Measurements from ENCODE around the gene DUOX1.
A peak's percentile ranks its signal among the peaks of the same experiment; 100 is the strongest.

DNA sequence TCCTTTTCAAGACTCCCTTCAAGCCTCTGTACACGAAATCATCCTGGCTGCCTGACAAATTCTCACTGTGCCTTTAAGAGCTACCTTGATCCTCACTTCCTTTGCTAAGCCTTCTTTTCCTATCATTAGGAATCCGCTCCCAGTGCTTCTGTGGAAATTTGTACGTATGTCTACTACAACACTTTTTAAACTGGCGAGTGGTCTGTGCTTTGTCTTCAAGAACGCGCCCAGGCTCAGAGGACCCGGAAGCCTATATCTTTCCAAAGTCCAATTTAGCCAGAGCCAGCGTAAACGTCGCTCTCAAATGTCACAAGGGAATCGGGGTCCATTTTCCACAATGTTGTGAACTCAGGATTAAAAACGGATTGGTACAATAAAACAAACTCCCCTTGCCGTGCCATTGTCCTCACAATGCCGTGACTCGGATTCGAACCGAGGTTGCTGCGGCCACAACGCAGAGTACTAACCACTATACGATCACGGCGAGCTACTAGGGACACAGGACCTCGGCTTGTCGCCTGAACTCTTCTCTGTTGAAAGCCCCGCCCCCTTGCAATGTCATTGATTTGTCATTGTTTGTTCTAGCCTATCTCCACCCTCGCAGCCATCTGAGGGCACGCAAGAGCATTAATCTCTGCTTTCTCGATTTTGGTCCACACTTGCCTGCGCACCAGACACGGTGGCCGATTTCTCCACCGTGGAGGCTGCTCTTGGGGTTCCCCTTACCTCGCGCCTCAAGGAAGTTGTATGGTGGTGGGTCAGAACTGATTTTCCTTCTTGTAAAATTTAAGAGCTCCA lies 70.4 kb downstream of the DUOX1 start:
- no peak for TF ChIP-seq YY1 (IDR thresholded peaks at IDR 0.05; ENCODE audit: low read depth)
- TF ChIP-seq CREB1 (IDR thresholded peaks at IDR 0.05; ENCODE audit: low read depth), result 0 out of 2 replicates have a peak, but pooled peaks have one; percentile 32
- TF ChIP-seq TCF12 (IDR thresholded peaks at IDR 0.05; ENCODE audit: low read depth), result peak; percentile 36; the same call in 1 of the 2 replicates
- peak; percentile 17; the same call in 1 of the 2 replicates for TF ChIP-seq TAF1 (IDR thresholded peaks at IDR 0.05; ENCODE audit: low read depth)
- no peak for TF ChIP-seq EGR1 (IDR thresholded peaks at IDR 0.05)
- 0 out of 2 replicates have a peak, but pooled peaks have one; percentile 15 for TF ChIP-seq ZBTB7A (IDR thresholded peaks at IDR 0.05; ENCODE audit: low read depth)
- TF ChIP-seq, protein P1, sequence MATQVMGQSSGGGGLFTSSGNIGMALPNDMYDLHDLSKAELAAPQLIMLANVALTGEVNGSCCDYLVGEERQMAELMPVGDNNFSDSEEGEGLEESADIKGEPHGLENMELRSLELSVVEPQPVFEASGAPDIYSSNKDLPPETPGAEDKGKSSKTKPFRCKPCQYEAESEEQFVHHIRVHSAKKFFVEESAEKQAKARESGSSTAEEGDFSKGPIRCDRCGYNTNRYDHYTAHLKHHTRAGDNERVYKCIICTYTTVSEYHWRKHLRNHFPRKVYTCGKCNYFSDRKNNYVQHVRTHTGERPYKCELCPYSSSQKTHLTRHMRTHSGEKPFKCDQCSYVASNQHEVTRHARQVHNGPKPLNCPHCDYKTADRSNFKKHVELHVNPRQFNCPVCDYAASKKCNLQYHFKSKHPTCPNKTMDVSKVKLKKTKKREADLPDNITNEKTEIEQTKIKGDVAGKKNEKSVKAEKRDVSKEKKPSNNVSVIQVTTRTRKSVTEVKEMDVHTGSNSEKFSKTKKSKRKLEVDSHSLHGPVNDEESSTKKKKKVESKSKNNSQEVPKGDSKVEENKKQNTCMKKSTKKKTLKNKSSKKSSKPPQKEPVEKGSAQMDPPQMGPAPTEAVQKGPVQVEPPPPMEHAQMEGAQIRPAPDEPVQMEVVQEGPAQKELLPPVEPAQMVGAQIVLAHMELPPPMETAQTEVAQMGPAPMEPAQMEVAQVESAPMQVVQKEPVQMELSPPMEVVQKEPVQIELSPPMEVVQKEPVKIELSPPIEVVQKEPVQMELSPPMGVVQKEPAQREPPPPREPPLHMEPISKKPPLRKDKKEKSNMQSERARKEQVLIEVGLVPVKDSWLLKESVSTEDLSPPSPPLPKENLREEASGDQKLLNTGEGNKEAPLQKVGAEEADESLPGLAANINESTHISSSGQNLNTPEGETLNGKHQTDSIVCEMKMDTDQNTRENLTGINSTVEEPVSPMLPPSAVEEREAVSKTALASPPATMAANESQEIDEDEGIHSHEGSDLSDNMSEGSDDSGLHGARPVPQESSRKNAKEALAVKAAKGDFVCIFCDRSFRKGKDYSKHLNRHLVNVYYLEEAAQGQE (IDR thresholded peaks at IDR 0.05; ENCODE audit: low read depth), result no peak
- no peak; the same call in 1 of the 2 replicates for TF ChIP-seq NFIC (IDR thresholded peaks at IDR 0.05)
